ENCODE measurements around the gene OXCT2.

The OXCT2 gene

DNA sequence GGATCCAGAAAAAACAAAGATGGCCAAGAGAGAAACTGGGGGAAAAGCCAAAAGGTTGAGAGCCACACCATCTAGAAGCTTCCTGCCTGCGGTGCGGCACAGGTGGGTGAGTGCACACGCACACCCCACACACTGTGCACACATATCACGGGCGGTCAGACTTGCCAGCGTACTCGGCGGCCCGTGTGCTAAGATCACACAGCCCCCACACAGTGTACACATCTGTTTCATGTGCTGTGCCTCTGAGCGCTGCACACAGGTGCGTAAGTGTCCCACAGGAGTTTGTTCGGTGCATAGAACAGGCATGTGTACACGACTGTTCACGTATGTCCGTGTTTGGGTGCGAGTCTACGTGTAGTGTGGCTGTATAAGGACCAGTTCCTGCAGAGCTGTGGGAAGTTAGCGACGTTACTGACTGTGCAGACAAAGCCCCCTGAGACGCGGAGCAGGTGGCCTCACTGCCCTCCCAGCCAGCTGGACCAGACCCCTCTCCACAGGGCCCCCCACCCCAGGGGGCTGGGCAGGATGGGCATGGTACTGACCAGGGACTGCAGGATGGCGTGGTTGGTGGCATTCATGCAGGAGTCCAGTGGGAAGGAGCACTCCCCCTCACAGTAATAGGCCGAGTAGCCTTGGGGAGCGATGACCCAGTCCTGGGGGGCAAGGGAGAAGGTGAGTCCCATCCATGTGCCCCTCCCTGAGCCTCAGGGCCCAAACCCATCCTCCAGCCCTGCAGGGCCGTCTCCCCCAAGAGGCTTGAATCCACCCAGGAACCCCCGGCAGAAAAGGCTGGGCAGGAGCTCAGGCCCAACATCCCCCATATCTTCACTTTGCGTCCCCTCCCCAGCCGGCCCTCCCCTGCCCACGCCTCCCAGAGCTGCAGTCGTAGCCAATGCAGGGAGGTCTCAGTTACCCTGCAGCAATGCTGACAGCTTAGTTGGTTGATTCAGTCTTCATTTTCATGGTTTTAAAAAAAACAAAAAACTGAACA lies 8.3 kb downstream of the OXCT2 start:
- DNase-seq (ENCODE audit: low spot score) = no peak

DNA sequence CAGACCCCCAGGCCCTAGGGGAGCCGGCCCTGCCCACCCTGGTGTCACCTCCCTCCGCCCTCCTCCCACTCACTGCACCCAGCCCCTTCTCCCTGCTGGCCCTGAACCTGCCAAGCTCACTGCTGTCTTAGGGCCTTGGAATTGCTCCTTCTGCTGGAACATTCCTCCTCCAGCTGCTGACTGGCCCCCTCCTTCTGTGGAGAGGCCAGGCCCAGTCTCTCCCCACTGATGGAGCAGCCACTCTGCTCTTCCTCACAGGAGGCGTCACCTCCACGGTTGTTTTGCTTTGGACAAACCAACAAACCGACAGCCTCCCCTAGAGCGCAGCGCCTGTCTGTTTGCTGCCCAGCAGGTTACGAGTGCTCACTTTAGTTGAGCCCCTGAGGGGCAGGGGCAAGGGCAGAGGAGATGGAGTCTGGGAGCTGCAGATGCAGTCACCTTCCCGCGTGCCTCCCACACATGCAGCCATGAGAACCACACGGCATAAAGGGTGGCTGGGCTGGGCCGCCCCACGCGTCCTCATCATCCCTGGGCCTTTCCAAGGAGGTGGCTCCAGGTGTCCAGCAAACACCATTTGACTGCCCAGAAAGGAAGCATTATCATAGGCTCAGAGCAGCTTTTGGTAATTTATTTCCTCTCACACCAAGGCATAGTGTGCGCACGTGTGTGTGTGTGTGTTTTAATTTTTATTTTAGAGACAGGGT lies 9.4 kb downstream of the OXCT2 start:
- DNase-seq (ENCODE audit: low spot score) = no peak

DNA sequence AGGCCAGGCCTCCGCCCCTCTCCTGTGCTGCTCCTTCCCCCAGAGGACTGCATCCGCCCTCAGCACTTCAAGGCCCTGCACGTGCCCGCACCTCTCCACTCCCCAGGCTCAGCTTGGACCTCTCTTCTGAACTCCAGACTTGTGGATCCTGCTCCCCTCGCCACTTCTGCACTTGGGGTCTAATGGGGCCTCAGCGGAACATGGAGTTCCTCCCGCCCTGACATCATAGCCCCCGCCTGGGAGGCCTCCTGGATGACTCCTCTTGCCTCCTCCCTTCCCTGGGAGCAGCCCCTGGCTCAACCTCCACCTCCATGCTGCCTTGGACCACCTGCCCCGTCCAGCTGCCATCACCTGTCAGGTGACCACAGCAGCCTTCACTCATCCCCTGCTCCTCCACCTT lies 10.1 kb downstream of the OXCT2 start:
- no peak for DNase-seq (ENCODE audit: low spot score)

DNA sequence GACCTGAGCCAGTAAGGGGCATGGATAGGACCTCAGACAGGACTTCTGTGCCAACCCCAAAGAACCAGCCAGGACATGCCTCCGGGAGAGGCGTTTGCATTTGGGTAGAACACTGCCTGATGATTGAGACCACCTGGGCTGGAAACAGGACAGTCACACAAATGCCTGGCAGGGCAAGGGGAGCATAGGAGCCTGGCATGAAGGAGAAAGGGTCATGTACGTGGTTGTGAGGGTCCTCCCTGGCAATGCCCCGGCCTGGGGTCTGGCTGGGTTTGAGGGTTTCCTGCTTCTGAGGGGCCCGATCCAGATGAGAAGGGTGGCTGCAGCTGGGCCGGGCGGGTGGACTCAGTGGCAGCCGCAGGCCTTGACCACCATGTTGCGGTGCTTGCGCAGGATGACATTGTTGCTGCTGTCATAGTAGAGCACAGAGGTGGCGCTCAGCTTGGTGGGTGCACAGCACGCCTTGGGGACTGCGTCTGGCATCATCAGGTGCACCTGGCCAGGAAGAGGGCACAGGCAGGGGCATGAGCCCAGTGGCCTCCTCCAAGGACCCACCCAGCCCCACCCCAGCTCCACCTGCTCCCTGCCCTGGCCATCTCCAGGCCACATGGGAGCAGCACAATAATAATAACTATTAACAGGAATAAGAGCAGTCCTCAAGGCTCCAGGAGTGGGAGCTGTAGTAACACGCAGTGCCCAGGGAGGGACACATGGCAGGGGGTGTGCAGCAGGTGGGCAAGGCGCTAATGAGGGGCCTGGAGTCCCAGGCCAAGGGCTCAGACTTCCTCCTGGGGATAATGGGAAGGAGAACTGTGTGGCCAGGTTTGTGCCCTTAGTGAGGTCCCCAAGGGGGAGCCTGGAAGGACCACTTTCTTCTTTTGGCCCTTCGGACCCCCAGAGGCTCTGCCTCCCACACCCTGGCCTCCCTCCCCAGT lies 10.8 kb downstream of the OXCT2 start:
- DNase-seq (ENCODE audit: low spot score) = no peak

DNA sequence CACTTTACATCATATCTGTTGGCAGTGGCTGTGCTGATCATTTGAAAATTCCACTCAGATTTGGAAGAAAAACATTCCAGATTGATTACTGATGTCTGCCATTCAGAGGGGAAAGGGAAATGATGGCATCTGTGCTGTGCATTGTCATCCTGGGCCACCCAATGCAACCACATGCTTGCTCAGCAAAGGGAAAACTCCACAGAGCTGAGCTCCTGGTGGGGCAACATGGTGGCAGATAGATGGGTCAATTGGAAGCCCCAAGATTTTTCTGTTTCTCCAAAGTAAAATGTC lies 11.8 kb downstream of the OXCT2 start:
- no peak for DNase-seq (ENCODE audit: low spot score)

DNA sequence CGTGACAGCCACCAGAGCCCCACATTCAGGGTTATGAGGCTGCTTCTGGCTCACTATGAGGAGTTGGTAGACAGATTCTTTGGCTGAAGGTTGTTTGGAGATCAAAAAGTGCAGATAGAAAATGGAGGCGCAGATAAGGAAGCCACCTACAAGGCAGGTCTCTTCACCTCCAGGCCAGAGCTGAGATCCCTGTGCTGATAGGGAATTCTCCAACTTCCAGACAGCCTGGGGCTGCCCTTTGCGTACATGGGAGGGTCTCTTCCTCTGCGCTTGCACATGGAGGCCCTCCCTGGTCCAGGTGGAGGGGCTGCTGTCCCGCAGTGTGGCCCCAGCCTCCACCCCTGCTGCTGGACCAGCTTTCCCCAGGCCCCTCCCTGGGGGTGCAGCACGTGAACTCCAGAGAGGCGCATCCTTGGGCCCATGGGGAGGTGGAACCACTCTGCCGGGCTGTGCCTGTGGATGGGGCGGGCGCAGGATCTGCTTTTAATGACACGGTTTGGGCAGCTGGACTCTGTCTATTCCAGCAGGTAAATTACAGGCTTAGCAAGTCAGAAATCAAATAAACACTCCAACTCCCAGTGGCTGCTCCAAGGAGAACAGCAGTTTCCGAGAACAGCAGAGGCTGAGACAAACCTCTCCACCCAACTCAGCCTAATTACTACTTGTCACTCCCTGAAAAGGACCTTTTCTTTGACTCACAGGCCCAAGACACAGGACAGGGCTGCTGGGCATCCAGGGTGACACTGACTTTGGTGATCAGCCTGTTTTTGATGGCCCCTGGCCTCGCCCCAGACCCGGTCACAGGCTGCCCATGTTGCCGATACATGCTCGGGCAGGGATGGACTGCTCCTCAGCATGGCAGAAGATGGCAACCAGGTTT lies 12.4 kb downstream of the OXCT2 start:
- DNase-seq (ENCODE audit: low spot score) = no peak

DNA sequence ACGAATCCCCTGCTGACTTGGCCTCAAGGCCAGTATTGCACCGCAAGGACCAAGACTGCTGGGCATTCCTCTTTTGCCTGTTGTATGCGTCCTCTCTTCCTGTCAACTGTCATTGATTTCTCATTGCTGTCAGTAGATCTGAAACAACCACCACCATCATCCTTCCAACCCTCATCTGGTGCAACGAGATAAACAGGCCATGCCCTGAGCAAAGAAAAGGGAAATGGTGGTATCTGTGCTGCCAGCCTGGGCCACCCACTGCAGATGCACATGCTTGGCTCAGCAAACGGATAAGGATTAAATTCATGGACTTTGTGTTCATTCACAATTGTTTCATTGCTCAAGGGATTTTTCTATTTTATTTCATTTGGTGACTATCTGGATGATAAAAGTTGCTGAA lies 13.6 kb downstream of the OXCT2 start:
- no peak for DNase-seq (ENCODE audit: low spot score)

DNA sequence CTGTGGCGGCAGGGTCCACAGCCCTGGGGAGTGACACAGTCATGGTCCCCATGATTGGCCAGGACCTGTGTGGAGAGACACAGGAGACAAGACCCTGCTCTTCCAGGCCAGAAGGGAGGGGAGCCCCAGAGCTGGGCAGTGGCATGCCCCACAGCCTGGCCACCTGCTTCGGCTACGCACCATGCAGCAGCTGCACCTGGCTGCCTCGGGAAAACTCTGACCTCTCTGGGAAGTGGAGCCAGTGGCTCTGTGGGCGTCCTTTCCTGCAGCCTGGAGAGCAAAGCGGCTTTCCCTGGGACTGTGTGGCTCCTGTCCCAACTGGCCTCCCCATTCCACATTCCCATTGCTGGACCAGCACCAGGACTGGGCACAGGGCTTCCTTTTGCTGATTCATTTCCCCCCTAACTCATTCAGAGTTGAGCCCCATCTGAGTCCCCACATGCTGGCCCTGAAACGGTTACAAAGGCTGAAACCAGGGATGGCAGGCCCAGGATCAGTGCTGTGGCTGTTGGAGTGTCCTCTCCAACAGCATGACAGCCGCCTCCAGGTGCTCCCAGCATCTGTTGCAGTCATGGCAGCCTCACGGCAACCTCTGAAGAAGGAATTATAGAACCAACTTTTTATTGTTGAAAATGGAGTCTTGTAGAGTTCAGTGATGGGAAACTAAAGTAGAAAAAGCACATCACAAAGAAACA lies 15.0 kb downstream of the OXCT2 start:
- DNase-seq (ENCODE audit: low spot score) = no peak

DNA sequence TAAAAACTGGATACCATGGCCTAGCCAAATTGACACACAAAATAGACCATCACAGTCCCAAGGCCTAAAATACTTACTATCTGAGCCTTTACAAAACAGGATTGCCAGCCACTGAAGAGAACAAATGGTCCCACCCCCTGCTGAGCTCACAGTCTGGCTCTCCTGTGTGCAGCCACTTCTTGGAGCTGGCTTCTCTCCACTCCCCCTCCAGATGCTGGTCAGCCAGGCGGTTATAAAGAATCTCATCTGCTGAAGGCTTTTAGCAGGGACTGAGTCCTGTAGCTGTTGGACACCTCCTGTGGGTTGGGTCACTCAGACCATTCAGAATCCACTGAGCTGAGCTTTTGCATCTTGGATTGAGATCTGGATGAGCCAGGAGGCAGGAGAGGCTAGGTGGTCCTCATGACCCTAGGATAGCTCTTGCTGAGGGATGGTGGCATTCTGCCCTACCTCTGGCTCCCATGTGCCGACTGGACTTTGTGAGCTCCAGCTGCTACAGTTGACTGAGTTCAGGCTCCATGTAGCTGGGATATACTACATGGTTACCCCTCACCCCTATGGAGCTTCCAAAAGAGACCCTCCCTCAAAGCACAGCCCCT lies 16.1 kb downstream of the OXCT2 start:
- DNase-seq (ENCODE audit: low spot score) = no peak

DNA sequence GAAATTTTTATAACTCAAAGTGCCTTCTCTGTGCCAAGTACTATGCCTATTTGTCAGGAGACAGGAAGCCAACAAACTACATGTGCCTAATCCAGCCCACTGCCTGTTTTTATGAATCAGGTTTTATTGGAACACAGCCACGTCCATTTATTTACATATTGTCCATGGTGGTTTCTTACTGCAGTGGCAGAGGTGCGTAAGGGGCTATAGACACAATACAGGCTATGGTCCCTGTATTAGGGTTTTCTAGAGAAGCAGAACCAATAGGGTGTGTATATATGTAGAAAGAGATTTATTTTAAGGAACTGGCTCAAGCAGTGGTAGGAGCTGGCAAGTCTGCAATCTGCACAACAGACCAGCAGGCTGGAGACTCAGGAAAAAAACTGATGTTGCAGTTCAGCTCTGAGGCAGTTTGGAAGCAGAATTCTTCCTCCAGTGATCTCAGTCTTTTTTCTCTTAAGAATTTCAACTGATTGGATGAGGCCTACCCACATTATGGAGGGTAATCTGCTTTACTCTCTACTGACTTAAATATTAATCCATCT lies 17.1 kb downstream of the OXCT2 start:
- DNase-seq (ENCODE audit: low spot score) = no peak

DNA sequence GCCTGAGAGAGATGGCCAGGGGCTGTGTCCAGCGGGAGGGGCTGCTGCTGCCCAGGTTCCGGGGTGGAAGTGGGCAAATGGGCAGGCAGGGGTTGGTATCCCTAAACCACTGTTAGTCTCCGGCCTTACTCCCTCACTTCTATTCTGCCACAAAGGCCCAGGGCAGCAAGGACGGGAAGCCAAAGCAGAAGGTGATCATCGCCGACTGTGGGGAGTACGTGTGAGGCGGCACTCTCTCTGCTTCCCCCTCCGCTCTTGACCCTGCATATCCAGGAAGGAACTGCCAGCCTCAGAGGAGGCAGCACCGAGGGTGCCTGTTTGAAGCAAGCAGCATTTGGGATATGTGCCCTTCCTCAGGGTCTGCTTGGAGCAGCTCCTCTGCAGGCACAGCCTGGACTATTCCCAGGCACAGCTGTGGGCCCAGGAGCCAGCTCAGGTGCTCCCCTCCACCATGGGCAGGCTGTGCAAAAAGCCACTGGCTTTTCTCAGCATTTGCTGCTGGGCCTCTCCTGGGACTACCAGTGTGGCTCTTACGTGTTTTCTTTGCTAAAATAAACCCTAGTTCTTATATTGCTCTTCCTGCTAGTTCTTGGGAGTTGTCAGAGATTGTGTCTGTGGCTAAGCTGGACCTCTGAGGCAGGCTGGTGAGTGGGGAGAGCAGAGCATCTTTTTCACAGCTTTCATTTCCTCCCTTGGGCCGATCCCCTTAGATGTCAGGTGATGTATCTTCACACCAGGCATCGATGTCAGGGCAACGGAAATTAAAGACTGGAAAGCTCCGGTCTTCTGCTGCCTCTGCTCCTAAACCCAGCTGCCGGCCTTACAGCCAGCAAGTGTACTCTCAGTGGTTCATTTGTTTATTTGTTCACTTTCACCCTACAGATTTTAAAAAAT lies 17.8 kb downstream of the OXCT2 start:
- no peak for DNase-seq (ENCODE audit: low spot score)

DNA sequence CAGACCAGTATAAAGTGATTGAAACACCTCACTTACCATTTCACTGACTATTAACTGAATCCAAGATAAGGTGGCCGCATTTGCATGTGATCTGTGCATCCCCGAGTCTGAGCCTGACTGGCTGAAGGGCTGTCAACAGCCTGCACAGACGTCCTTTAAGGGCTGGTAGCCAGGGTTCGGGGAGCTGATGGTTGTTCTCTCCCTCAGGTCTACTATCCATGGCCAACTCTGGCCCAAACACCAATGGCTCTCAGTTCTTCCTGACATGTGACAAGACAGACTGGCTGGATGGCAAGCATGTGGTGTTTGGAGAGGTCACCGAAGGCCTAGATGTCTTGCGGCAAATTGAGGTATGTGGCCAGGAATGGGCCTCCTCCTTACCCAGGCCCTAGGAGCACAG lies 18.4 kb downstream of the OXCT2 start:
- no peak for DNase-seq (ENCODE audit: low spot score)

DNA sequence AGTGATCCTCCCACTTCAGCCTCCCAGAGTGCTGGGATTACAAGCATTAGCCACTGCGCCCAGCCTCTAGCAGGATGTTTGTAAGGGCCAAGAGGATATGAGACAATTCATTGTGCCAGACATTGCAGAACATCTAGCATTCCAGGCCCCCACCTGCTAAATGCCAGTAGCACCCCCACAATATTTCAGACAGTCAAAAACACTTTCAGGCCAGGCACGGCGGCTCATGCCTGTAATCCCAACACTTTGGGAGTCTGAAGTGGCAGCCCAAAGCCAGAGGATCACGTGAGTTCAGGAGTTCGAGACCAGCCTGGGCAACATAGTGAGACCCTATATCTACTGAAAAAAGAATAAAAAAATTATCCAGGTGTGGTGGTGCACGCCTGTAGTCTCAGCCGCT lies 19.6 kb downstream of the OXCT2 start:
- DNase-seq (ENCODE audit: low spot score) = no peak

DNA sequence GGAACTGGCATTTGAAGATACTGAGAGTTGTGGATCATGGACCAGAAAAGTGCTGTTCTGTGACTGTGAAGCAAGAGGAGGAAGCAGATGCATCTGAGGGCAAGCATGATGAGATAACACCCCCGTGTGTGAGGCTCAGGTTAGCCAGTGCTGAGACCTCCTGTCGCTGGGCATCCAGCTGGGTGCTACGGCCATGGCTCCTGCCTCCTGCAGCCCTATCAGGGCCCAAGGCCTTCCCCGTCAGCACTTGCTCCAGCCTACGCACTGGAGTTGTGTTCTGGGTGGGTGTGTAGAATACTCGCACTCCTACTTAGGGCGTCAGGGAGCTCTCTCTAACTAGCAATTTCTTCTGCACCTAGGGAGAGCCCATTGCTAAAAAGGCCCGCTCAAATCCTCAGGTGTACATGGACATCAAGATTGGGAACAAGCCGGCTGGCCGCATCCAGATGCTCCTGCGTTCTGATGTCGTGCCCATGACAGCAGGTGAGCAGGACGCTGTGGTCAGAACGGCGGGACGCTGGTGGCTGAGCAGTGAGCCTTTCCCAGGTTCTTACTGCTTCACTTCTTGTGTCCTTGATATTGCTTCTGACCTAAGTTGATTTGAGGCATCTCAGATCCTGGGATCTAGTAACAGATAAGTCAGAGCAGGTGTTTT lies 26.0 kb downstream of the OXCT2 start:
- no peak for DNase-seq (ENCODE audit: low spot score)

DNA sequence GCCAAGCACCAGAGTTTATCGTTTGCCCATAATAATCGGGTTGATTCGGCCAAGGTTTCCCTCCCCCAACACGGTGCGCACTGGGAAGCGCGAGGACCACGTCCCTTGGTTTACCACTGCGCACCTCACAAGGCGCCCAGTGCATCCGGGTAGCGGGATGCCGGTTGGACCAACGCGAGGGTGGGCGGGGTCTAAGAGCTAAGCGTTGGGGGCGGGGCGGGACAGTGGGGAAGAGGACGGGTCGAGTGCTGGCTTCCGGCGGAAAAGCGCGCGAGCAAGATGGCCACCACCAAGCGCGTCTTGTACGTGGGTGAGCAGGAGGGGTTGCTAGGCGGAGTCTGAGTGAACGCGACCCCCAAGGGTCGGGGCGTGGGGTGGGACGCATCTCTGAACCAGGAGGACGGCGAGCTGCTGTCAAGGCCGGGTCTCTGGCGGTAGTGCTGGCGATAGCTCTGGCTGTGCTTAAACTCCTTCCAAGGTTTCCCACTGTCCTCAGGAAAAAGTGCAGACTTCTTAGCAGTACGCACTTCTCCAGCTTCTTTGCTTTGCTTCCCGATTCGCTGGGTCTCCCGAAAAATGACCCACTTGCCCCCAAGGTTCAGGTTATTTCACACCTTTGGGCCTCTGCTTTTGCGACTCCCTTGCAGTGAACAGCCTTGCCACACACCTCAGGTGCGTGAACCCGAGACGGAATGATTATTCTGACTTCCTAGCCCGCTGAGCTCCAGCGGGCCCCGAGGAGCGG lies 32.4 kb downstream of the OXCT2 start, which contains the start of gene PPIE:
TSS of gene PPIE (plus strand) at position 261 of the 745 bp plus-strand sequence. CDS start at position 280, 19 bp downstream.
- peak; percentile 97 for DNase-seq (ENCODE audit: low spot score)

DNA sequence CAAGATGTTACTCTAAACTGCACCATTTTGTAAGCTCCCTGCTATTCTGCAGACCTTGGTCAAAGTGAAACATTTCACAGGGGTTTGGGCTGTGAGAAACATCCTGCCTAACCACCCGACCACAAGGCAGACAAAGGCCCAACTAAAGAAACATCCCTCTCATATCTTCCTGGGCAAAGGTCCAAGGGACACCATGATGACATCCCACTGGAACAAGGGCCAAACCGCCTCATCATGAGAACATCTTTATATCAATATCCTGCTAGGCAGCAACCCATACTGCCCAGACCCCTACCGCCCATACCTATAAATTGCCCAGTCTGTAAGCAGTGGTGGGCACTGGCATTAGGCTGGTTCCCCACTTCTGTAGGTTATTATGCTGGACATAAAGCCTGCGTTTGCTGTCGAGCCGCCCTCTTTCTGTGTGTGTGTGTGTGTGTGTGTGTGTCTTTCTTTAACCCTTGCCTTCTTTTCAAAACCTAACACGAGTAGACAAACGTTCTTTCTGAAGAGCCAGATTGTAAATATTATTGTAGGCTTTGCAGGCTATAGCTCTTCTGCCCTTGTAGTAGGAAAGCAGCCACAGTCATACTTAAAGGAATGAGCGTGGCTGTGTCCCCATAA lies 33.5 kb downstream of the OXCT2 start:
- no peak for DNase-seq (ENCODE audit: low spot score)

DNA sequence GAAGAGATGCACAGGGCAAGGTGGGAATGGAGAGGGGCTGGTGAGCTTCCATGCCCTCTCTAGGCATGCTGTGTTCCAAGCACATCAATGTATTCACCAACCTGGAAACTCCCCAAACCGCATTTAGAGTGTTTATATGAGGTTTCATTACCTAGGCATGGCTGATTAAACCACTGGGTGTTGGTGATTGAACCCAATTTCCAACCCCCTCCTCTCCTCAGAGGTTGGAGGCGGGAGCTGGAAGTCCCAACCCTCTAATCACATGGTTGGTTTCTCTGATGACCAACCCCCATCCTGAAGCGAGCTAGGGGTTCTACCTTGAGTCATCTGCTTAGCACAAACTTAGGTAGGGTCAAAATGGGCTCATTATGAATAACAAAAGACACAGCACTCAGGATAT lies 35.4 kb downstream of the OXCT2 start:
- DNase-seq (ENCODE audit: low spot score) = no peak

Data from GM03348 (cell line).